Fibroblast of lung (primary cell): Measurements from ENCODE around the gene BCL2L14. TPM values are rescaled to one million over a fixed set of nuclear protein-coding genes. Genes with fewer than 3 reads are reported as not detected.

Source experiments
- DNase-seq, 2 donors: peaks; one replicate each; pipeline versions ENCODE4 v3.0.0 to v3.0.0-alpha.2; 2010; ENCODE audit warnings: low read depth in 2 of 2
- H2AFZ ChIP-seq: 2 replicates; pipeline ENCODE4 v1.5.1; 2012; ENCODE audit warnings: low read length, control low read depth, inconsistent platforms
- H3K27ac ChIP-seq: 2 replicates; pipeline ENCODE4 v1.5.1; 2011; ENCODE audit warnings: low read length, control low read depth; ENCODE audit not compliant: insufficient read depth
- H3K27me3 ChIP-seq: 2 replicates; pipeline ENCODE4 v1.5.1; 2011; ENCODE audit warnings: mild to moderate bottlenecking, low read length; ENCODE audit not compliant: control insufficient read depth, insufficient read depth
- H3K36me3 ChIP-seq: 2 replicates; pipeline ENCODE4 v1.5.1; 2011; ENCODE audit warnings: low read length; ENCODE audit not compliant: control insufficient read depth, insufficient read depth
- H3K4me1 ChIP-seq: 2 replicates; pipeline ENCODE4 v1.5.1; 2011; ENCODE audit warnings: low read length; ENCODE audit not compliant: control insufficient read depth, insufficient read depth; ENCODE audit errors: extremely low read depth
- H3K4me2 ChIP-seq: 2 replicates; pipeline ENCODE4 v1.5.1; 2011; ENCODE audit warnings: low read length, control low read depth; ENCODE audit not compliant: insufficient read depth; ENCODE audit errors: extremely low read depth
- H3K4me3 ChIP-seq, 4 experiments: fragments of 200-600 bp in 1 of 4; sonication (generic) in 1 of 4; replicated peaks in 1 of 4; 2 replicates each; pipeline ENCODE4 v1.5.1; 2011 to 2016; ENCODE audit warnings: low read length in 4 of 4, low read depth in 3 of 4, mild to moderate bottlenecking in 3 of 4, control low read depth in 2 of 4, inconsistent platforms in 1 of 4, mixed read lengths in 1 of 4; ENCODE audit not compliant: insufficient read depth in 1 of 4; ENCODE audit errors: control extremely low read depth in 1 of 4
- H3K79me2 ChIP-seq: 2 replicates; pipeline ENCODE4 v1.5.1; 2012; ENCODE audit warnings: mild to moderate bottlenecking, low read length, inconsistent platforms; ENCODE audit not compliant: control insufficient read depth, insufficient read depth
- H3K9ac ChIP-seq: 2 replicates; pipeline ENCODE4 v1.5.1; 2011; ENCODE audit warnings: mild to moderate bottlenecking, low read length, control low read depth; ENCODE audit not compliant: insufficient read depth
- H3K9me3 ChIP-seq: 2 replicates; pipeline ENCODE4 v1.5.1; 2012; ENCODE audit warnings: low read depth, low read length; ENCODE audit not compliant: control insufficient read depth, insufficient read depth
- H4K20me1 ChIP-seq: 2 replicates; pipeline ENCODE4 v1.5.1; 2011; ENCODE audit warnings: low read length; ENCODE audit not compliant: control insufficient read depth, insufficient read depth; ENCODE audit errors: extremely low read depth
- CTCF ChIP-seq, 2 donors: IDR thresholded peaks in 1 of 2; conservative IDR thresholded peaks in 1 of 2; 1 replicate in 1 of 2; 2 replicates in 1 of 2; pipeline ENCODE4 v1.5.1; 2011 to 2012; ENCODE audit warnings: low read length in 2 of 2, control low read depth in 1 of 2, inconsistent platforms in 1 of 2, low read depth in 1 of 2, mild to moderate bottlenecking in 1 of 2
- EZH2 ChIP-seq: IDR thresholded peaks from 2 replicates; pipeline ENCODE4 v1.5.1; 2012; ENCODE audit warnings: low read length, control low read depth, mild to moderate bottlenecking; ENCODE audit errors: missing control alignments
- polyA plus RNA-seq, 2 donors: library from polyadenylated mRNA; depleted of rRNA in 1 of 2; stranded (reverse) in 1 of 2; unstranded in 1 of 2; fragments of >200 nt; gene quantifications; 2 replicates each; pipeline ENCODE4 v1.2.1, GENCODE V29; 2011 to 2012; ENCODE audit warnings: missing spikeins in 1 of 2
- total RNA-seq: library from RNA; depleted of rRNA; stranded (reverse); fragments of >200 nt; gene quantifications from 2 replicates; pipeline ENCODE4 v1.2.1, GENCODE V29; 2014

The BCL2L14 gene
- total and polyA plus RNA-seq, 2 donors (not counting 1 experiment from before 2014, with no cell fraction given) = not detected

GRCh38 chr12:12035229-12035628 is 35.5 kb upstream of the BCL2L14 start:
- no peak for DNase-seq
- Histone ChIP-seq H3K9ac (no peak overlapping the region), H4K20me1 (no peaks in the 10 kb centered on the region), H3K27me3 (no peaks in the 10 kb centered on the region), H3K9me3 (no peaks in the 10 kb centered on the region), H3K4me3 (no peak overlapping the region), H3K27ac (no peak overlapping the region), H3K36me3 (no peaks in the 10 kb centered on the region), H3K79me2 (no peaks in the 10 kb centered on the region), H3K4me2 (no peak overlapping the region), H2AFZ (no peak overlapping the region), H3K4me1 (no peaks in the 10 kb centered on the region)
- TF ChIP-seq EZH2 (no peak), CTCF (conservative IDR thresholded peaks at IDR 0.05 in 1 of 2, IDR thresholded peaks at IDR 0.05 in 1 of 2; ENCODE audit: low read depth in 1 of 2, low read length in 2 of 2) (no peak)

- Histone ChIP-seq H3K4me3 (no peak overlapping the region), H3K27me3 (no peaks in the 10 kb centered on the region), H4K20me1 (no peaks in the 10 kb centered on the region), H3K79me2 (no peaks in the 10 kb centered on the region), H3K9ac (no peak overlapping the region), H3K9me3 (no peaks in the 10 kb centered on the region), H3K36me3 (no peaks in the 10 kb centered on the region), H2AFZ (no peak overlapping the region), H3K27ac (no peak overlapping the region), H3K4me2 (no peak overlapping the region), H3K4me1 (no peaks in the 10 kb centered on the region)
- TF ChIP-seq CTCF (conservative IDR thresholded peaks at IDR 0.05 in 1 of 2, IDR thresholded peaks at IDR 0.05 in 1 of 2; ENCODE audit: low read depth in 1 of 2, low read length in 2 of 2) = no peak
- TF ChIP-seq EZH2 = no peak
- no peak for DNase-seq
Observed at GRCh38 chr12:12036901-12037300, 33.8 kb upstream of the BCL2L14 start.

- no peaks in the 10 kb centered on the region for H3K4me1 ChIP-seq
- H4K20me1 ChIP-seq = no peaks in the 10 kb centered on the region
- no peaks in the 10 kb centered on the region for H3K27me3 ChIP-seq
- H3K27ac ChIP-seq = no peak overlapping the region
- no peak for DNase-seq
- H3K79me2 ChIP-seq = no peaks in the 10 kb centered on the region
- no peak overlapping the region for H3K4me2 ChIP-seq
- H3K9me3 ChIP-seq = no peaks in the 10 kb centered on the region
- H3K9ac ChIP-seq = no peak overlapping the region
- no peak overlapping the region for H3K4me3 ChIP-seq
- TF ChIP-seq CTCF (conservative IDR thresholded peaks at IDR 0.05 in 1 of 2, IDR thresholded peaks at IDR 0.05 in 1 of 2; ENCODE audit: low read depth in 1 of 2, low read length in 2 of 2) = no peak
- TF ChIP-seq EZH2 = no peak
- no peaks in the 10 kb centered on the region for H3K36me3 ChIP-seq
- H2AFZ ChIP-seq = no peak overlapping the region
Observed at GRCh38 chr12:12039897-12040296, 30.8 kb upstream of the BCL2L14 start.
